ENCODE results near the gene PRKACB.

DNA sequence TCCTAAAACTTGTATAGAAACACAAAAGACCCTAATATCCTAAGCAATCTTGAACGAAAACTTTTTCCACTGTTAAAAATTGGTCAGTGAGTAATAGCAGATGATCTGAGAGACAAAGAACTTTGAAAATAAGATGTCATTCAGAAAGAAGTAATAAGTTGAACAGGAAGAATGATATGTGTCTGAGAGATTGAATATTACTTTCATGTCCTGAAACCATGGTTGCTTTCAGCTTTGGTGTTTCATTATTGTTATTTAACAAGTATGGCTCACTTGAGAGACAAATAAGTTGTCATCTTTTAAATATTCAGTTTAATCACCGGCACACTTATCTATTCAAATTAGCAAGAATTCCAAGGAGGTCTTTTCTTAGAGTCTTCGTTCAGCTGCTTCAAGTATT lies 11.4 kb downstream of the PRKACB start:
- TF ChIP-seq, protein P1, sequence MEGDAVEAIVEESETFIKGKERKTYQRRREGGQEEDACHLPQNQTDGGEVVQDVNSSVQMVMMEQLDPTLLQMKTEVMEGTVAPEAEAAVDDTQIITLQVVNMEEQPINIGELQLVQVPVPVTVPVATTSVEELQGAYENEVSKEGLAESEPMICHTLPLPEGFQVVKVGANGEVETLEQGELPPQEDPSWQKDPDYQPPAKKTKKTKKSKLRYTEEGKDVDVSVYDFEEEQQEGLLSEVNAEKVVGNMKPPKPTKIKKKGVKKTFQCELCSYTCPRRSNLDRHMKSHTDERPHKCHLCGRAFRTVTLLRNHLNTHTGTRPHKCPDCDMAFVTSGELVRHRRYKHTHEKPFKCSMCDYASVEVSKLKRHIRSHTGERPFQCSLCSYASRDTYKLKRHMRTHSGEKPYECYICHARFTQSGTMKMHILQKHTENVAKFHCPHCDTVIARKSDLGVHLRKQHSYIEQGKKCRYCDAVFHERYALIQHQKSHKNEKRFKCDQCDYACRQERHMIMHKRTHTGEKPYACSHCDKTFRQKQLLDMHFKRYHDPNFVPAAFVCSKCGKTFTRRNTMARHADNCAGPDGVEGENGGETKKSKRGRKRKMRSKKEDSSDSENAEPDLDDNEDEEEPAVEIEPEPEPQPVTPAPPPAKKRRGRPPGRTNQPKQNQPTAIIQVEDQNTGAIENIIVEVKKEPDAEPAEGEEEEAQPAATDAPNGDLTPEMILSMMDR (IDR thresholded peaks at IDR 0.05): no peak
- TF ChIP-seq EZH2phosphoT487 (IDR thresholded peaks at IDR 0.05) (no peak), EZH2 (IDR thresholded peaks at IDR 0.05) (no peak)
